ENCODE data around the gene AGTPBP1.
"Not testable (repeated sequence)": the region's sequence is repeated elsewhere in the genome, so short reads cannot be mapped to it uniquely, and the experiment has no call there.

The AGTPBP1 gene

DNA sequence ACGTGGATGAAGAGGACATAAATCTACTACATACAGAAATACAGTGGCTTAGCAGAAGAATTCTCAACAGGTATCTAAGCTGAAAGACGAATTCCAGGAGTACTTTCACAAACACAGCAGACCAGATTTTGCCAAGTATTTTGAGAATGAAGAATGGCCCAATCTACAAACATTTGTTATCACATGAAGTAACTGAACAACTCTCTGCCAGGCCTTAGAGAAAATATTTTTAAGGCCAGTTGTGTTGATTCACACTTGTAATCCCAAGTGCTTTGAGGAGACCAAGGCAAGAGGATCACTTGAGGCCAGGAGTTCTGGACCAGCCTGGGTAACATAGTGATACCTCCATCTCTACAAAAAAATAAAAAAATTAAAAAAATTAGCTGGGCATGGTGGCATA lies 14.3 kb downstream of the AGTPBP1 start:
- TF ChIP-seq CTCF (IDR thresholded peaks at IDR 0.05), result no peak
- peaks cover 0 to 9% (median 2%) of the 10 kb centered on the region in 4 donors for H3K4me1 ChIP-seq
- DNase-seq, result no peak

DNA sequence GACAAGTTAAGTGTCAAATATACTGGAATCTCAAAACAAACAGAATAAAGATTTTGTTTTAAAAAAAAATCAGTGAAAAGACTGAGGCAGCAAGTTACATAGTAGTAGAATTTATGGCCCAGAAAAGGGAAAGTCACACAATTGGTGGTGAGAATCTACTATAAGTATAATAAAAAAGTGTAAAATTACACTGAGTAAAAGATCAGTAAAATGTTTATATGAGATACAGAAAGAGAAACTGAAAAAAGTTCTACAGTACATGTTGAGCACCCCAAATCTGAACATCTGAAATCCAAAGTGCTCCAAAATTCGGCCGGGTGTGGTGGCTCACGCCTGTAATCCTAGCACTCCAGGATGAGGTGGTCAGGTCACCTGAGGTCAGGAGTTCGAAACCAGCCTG lies 15.0 kb downstream of the AGTPBP1 start:
- no peak for TF ChIP-seq CTCF (IDR thresholded peaks at IDR 0.05)
- H3K27me3 ChIP-seq, result no peaks in the 10 kb centered on the region
- H3K4me1 ChIP-seq, result peaks cover 0 to 9% (median 2%) of the 10 kb centered on the region in 4 donors
- H3K4me3 ChIP-seq, result no peak overlapping the region
- no peak for DNase-seq
- H3K36me3 ChIP-seq, result peaks cover 4 to 6% (median 5%) of the 10 kb centered on the region in 3 donors
- H3K9me3 ChIP-seq, result no peaks in the 10 kb centered on the region
- H3K27ac ChIP-seq, result no peak overlapping the region
- intact Hi-C loops (cut with DNase I; ENCODE audit: low total_unique reads), result no loop called here

More for the DNA sequence above, 14.3 kb downstream of the AGTPBP1 start:
- intact Hi-C loops (cut with DNase I; ENCODE audit: low total_unique reads), result no loop called here
- Histone ChIP-seq H3K4me3 (no peak overlapping the region), H3K27me3 (no peaks in the 10 kb centered on the region), H3K36me3 (peaks cover 4 to 6% (median 5%) of the 10 kb centered on the region in 3 donors), H3K27ac (no peak overlapping the region), H3K9me3 (no peaks in the 10 kb centered on the region)

- Histone ChIP-seq H3K27ac (no peak overlapping the region), H3K36me3 (peaks cover 4 to 6% (median 5%) of the 10 kb centered on the region in 3 donors), H3K27me3 (no peaks in the 10 kb centered on the region), H3K4me1 (peaks cover 0 to 8% (median 2%) of the 10 kb centered on the region in 4 donors), H3K4me3 (no peak overlapping the region), H3K9me3 (no peaks in the 10 kb centered on the region)
- intact Hi-C loops (cut with DNase I; ENCODE audit: low total_unique reads), result no loop called here
- DNase-seq, result no peak
- no peak for TF ChIP-seq CTCF (IDR thresholded peaks at IDR 0.05)
These were observed 18.5 kb downstream of the AGTPBP1 start for GRCh38 chr9:85723215-85723614.

DNA sequence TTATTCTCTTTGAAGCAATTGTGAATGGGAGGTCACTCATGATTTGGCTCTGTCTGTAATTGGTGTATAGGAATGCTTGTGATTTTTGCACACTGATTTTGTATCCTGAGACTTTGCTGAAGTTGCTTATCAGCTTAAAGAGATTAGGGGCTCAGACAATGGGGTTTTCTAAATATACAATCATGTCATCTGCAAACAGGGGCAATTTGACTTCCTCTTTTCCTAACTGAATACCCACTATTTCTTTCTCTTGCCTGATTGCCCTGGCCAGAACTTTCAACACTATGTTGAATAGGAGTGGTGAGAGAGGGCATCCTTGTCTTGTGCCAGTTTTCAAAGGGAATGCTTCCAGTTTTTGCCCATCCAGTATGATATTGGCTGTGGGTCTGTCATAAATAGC lies 22.3 kb downstream of the AGTPBP1 start:
- H3K27ac ChIP-seq; DNase-seq; intact Hi-C loops (cut with DNase I; ENCODE audit: low total_unique reads); H3K27me3 ChIP-seq; H3K36me3 ChIP-seq; H3K4me3 ChIP-seq; H3K4me1 ChIP-seq; H3K9me3 ChIP-seq: not testable (repeated sequence)

- intact Hi-C loops (cut with DNase I; ENCODE audit: low total_unique reads); H3K4me3 ChIP-seq; H3K36me3 ChIP-seq; H3K4me1 ChIP-seq; H3K9me3 ChIP-seq; H3K27me3 ChIP-seq; H3K27ac ChIP-seq; DNase-seq: not testable (repeated sequence)
These were observed 23.9 kb downstream of the AGTPBP1 start for GRCh38 chr9:85717818-85718217.

GRCh38 chr9:85717220-85717619 lies 24.5 kb downstream of the AGTPBP1 start:
- no peaks in the 10 kb centered on the region for H3K9me3 ChIP-seq
- intact Hi-C loops (cut with DNase I; ENCODE audit: low total_unique reads), result no loop called here
- no peak for TF ChIP-seq CTCF (IDR thresholded peaks at IDR 0.05)
- H3K36me3 ChIP-seq, result no peaks in the 10 kb centered on the region
- H3K4me3 ChIP-seq, result no peak overlapping the region
- H3K27me3 ChIP-seq, result no peaks in the 10 kb centered on the region
- H3K27ac ChIP-seq, result no peak overlapping the region
- DNase-seq, result no peak
- H3K4me1 ChIP-seq, result peaks cover 0 to 5% (median 0%) of the 10 kb centered on the region in 4 donors
